NCI-H2029 (cell line): ENCODE data around the gene RHOBTB1.
"Not testable (repeated sequence)": the region's sequence is repeated elsewhere in the genome, so short reads cannot be mapped to it uniquely, and the experiment has no call there.

Source experiments
- DNase-seq: peaks from one replicate; lab custom pipeline; 2025; lab: John Stamatoyannopoulos, UW

Gene RHOBTB1

DNA sequence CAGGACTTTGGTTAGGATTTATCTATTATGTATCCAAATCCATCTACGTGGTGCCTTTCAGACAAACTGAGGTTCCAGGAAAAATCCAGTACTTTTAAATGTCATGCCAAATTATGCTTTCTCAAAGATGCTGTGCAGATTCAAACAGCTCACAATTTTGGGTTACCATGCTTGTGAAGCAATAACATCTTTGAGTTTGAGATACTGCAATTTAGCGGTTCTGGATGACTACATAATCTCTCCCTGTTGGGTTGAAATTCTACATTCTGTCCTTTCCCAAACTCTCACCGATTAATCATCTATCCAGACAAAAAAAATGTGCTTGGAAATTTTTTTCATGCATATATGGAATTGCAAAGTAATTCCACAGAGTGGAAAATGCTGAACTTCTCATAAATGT is 3.5 kb downstream of the RHOBTB1 start:
- no peak for DNase-seq

GRCh38 chr10:60937784-60938654 is 6.0 kb downstream of the RHOBTB1 start:
- no peak for DNase-seq

DNA sequence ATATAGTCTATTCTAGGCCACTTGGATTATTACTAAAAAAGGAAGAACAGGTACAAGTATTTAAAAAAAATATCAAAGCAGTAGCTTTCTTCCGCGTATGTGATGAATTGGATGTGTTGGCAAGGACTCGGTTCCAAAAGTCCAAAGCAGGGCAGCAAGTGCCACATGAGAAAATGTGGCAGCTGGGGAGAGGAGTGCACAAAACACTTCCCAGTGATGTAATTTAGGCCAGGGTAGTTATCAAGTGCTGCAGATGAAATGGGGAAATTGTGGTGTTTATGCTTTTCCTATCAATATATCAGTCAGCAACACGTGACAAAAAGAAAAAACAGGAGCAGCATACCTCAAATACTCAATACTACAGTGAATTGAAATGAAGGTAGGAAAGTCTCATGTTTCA is 7.0 kb downstream of the RHOBTB1 start:
- DNase-seq: no peak

GRCh38 chr10:60934215-60935175 is 9.5 kb downstream of the RHOBTB1 start:
- no peak for DNase-seq

GRCh38 chr10:60932756-60933155 is 11.2 kb downstream of the RHOBTB1 start:
- no peak for DNase-seq

DNA sequence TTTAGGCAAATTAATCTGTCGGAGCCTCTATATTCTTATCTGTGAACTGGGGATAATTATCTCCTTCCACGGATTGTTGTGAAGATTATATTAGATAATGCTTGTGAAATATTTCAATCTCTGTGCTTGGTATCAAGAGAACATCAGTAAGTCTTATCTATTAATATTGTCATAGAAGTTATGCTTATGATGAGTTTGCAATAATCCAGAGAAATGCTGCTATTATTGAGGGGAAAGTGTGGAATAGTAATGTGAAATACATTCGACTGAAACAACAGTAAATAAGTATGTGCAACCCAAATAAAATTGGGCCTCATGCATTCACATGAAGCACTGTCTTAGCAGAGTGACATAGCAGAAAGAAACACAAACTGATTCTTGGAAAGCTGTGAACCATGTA is 13.7 kb downstream of the RHOBTB1 start:
- no peak for DNase-seq

DNA sequence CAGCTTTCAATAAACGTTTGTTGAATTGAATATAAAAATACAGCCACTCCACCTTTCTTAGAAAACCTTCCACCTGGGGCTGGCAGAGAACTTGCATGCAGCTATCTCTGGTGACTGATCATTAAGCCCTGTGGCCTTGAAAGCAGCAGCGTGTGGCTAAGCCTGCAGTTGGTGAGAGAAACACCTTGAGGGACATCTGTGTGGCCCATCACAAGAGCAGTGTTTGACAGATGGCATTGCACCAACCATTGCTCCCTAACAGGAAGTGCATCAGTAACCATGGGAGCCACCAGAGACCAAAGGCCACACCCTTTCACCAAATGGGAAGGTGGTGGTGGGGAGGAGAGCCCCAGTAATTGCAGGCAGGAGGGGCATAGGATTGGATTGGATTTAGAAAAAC is 22.4 kb downstream of the RHOBTB1 start:
- no peak for DNase-seq

DNA sequence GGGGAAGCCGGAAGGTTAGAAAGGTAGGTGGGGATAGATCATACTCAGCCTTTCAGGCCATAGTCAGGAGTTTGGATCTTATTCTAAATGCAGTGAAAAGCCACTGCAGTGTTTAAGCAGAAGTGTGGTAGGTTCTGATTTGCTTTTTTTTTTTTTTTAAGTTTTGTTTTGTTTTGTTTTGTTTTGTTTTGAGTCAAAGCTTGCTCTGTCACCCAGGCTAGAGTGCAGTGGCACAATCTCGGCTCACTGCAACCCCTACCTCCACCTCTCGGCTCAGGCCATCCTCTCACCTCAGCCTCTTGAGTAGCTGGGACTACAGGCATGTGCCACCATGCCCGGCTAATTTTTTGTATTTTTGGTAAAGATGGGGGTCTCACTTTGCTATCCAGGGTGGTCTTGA is 23.5 kb downstream of the RHOBTB1 start:
- DNase-seq: no peak

DNA sequence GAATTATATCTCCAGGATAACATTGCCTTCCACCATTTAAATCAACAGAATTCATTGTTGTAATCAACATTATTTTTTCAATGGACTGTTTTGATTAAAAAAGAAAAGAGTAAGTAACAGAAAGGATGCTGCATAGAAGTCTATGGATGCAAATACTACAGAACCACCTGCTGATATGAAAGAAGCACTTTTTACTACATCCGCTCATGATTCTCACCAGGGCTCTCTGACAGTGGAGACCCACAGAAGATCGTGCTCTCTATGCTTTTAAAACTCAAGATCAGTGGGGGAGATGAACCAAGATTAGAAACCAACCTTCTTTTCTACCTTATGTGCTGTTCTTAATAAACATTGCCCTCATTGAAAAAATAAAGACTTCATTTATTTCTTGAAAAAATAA is 24.4 kb downstream of the RHOBTB1 start:
- DNase-seq: no peak

- DNase-seq: no peak
These were observed 26.4 kb downstream of the RHOBTB1 start for GRCh38 chr10:60917331-60918280.

DNA sequence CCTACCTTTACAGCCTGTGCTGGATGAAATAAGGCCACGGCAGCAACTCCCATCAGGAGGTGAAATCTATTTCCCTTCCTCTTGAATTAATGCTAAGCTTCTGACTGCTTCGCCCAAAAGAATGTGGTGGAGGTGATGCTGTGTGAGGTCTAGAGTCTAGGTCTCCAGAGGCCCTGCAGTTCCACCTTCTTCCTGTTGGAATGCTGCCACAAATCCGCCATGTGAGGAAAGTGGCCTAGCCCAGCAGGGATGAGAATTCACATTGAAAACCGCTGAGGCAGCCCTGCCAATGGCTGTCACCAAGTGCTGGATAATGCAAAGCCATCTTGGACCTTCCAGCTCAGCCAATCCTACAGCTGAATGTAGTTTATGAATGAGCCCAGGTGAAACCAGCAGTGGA is 28.0 kb downstream of the RHOBTB1 start:
- no peak for DNase-seq

- no peak for DNase-seq
These were observed 29.3 kb downstream of the RHOBTB1 start for GRCh38 chr10:60914690-60915141.

DNA sequence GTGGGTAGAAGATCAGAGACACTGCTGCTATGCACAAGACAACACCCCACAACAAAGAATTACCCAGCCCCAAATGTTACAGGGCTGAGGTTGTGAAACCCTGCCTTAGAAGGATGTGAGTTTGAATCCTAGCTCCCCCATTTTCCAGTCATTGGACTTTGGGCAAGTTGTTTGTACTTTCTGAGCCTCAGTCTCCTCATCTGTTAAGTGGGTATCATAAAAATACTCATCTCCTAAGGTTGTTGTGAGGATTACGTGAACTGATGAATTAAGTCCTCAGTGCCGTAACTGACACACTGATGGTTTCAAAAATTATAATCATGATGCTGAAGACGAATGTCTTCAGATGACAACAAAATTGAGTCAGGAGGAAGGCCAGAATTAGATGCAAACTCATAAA is 30.3 kb downstream of the RHOBTB1 start:
- no peak for DNase-seq

- DNase-seq: no peak
These were observed 30.9 kb downstream of the RHOBTB1 start for GRCh38 chr10:60913071-60913470.

- DNase-seq: no peak
These were observed 32.3 kb downstream of the RHOBTB1 start for GRCh38 chr10:60911715-60912114.

DNA sequence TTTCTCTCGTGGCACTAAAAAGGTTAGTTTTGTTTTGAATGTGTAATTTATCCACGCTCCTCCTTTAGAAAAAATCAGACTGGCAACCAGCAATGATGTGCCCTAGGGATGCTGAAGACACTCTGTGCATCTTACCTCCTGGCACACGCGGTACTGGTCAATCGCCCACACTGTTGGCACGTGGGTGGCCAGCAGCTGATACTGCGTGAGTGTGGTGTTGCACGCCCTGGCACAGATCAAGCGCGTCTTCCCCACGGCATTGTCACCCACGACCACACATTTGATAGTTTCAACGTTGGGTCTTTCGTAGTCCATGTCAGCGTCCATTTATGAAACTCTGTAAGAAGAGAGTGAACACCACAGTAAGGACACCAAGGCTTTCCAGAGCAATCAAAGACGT is 32.8 kb downstream of the RHOBTB1 start:
- DNase-seq: no peak

DNA sequence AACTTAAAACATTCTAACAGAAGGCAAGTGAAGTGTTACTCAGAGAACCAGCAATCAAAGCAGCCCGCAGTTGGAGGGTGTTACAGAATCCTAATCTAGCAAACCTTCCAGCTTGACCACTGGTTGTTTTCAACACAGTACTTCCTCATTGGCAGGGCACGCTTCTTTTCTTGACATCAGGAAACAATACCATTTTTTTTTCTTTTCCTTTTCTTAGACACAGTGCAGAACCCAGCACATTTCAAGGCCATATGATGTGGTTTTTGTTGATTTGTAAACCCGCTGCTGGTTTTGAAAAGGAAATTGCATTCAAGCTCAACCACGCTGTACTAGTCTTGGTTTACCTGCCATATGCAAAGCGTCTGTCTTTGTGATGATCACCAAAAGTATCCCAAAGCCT is 33.4 kb downstream of the RHOBTB1 start:
- no peak for DNase-seq

GRCh38 chr10:60908896-60909295 is 35.1 kb downstream of the RHOBTB1 start:
- DNase-seq: no peak

DNA sequence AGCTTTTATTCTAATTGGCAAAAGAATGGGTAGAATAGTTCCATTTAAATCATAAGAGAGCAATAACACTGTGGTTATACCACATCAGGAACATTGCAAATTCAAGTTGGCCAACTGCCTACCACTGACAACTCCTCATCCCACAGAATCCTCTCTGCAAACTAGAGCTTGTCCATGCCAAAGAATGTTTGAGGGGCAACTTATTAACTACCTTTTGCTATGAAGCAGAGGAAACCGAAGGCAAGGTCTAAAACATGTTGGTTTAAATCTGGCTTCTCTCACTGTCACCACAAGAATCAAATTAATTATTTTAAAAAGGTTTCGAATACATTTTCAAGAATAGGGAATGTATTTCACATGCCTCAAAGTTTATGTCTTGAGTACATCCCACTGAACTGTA is 36.0 kb downstream of the RHOBTB1 start:
- no peak for DNase-seq

GRCh38 chr10:60907236-60907635 is 36.7 kb downstream of the RHOBTB1 start:
- no peak for DNase-seq

DNA sequence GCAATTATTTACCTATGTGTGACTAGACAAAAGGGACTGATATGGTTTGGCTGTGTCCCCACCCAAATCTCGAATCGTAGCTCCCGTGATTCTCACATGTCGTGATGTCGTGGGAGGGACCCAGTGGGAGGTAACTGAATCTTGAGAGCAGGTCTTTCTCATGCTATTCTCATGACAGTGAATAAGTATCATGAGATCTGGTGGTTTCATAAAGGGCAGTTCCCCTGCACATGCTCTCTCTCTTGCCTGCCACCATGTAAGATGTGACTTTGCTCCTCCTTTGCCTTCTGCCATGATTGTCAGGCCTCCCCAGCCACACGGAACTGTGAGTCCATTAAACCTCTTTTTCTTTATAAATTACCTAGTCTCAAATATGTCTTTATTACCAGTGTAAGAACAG is 37.2 kb downstream of the RHOBTB1 start:
- not testable (repeated sequence) for DNase-seq

DNA sequence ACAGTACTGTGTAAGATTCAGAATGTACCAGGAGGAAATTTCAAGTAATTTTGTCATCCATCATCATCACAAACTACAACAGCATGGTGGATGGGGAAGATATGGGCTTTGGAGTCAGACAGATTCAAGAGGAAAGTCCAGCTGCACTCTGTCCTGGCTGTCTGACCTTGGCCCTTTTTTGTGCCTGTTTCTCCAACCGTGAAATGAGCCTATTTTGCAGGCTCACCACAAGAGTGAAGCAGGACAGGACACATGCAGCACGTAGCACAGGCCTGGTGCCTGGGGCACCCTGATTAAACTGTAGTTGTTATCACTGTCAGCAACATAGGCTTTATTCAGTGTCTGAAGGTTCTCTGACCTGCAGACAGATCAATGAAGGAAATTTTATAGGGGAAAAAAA is 37.6 kb downstream of the RHOBTB1 start:
- no peak for DNase-seq
